HepG2 (cell line): ENCODE results near the gene CAMKK1. TPM values are rescaled to one million over a fixed set of nuclear protein-coding genes. Genes with fewer than 3 reads are reported as not detected.

Experiments used
- ATAC-seq: fragments of 200-7000 bp; cut with Tn5 transposase; 3 replicates; pipeline ENCODE4 v1.9.1; 2020; ENCODE audit warnings: mild to moderate bottlenecking, moderate library complexity
- BruUV-seq: library from RNA; stranded (reverse); fragments of 400-500 nt; replicated peaks from 2 replicates; lab custom pipeline; 2021; lab: Mats Ljungman, UMichigan
- CTCF ChIA-PET: fragments of 300-600 bp; formaldehyde crosslinking; extraction: SDS; loops from one replicate; lab custom pipeline; 2021; ENCODE audit warnings: low total read pairs, inconsistent platforms, low intra/inter-chr PET ratio; lab: Yijun Ruan, JAX
- POLR2A ChIA-PET: fragments of 350-600 bp; sonication (Branson Sonifier 250); formaldehyde crosslinking; loops from one replicate; lab custom pipeline; 2020; ENCODE audit warnings: antibody characterized with exemption, inconsistent platforms; lab: Yijun Ruan, JAX
- DNase-seq: peaks from one replicate; pipeline ENCODE4 v3.0.0-alpha.2; 2015; ENCODE audit warnings: low spot score
- FAIRE-seq: peaks from 3 replicates; lab custom pipeline; 2011; peaks lifted over from hg19 to GRCh38; lab: Jason Lieb, UNC
- H2AFZ ChIP-seq: one replicate; pipeline ENCODE4 v1.6.1; 2011; ENCODE audit warnings: low read length, inconsistent platforms
- H3K27ac ChIP-seq: fragments of 300-600 bp; 3 replicates; pipeline ENCODE4 v1.8.0; 2011; ENCODE audit warnings: mixed run types, mild to moderate bottlenecking, mixed read lengths, low read length, inconsistent platforms; ENCODE audit not compliant: insufficient read depth; ENCODE audit errors: extremely low read length
- H3K27me3 ChIP-seq, 2 experiments: fragments of 200-600 bp in 1 of 2; 2 replicates in 1 of 2; 3 replicates in 1 of 2; pipeline versions ENCODE4 v1.6.0 to v1.8.0; 2011; ENCODE audit warnings: low read length in 2 of 2, mild to moderate bottlenecking in 2 of 2, moderate library complexity in 2 of 2, inconsistent platforms in 1 of 2; ENCODE audit not compliant: insufficient read depth in 2 of 2, control insufficient read depth in 1 of 2
- H3K36me3 ChIP-seq, 2 experiments: fragments of 200-600 bp in 1 of 2; replicated peaks in 1 of 2; 2 replicates in 1 of 2; 3 replicates in 1 of 2; pipeline versions ENCODE4 v1.5.1 to v1.8.0; 2011; ENCODE audit warnings: low read length in 2 of 2, inconsistent platforms in 1 of 2; ENCODE audit not compliant: insufficient read depth in 2 of 2, control insufficient read depth in 1 of 2
- H3K4me1 ChIP-seq: 2 replicates; pipeline ENCODE4 v1.5.1; 2012; ENCODE audit warnings: low read length, inconsistent platforms; ENCODE audit not compliant: insufficient read depth
- H3K4me2 ChIP-seq: 2 replicates; pipeline ENCODE4 v1.6.0; 2011; ENCODE audit warnings: low read depth, low read length, inconsistent platforms
- H3K4me3 ChIP-seq, 3 experiments: fragments of 200-600 bp in 1 of 3; sonication (generic), shearing (Covaris generic) in 1 of 3; replicated peaks in 1 of 3; 2 replicates each; pipeline ENCODE4 v1.5.1; 2011 to 2016; ENCODE audit warnings: low read length in 3 of 3, inconsistent platforms in 2 of 3, low read depth in 2 of 3, mild to moderate bottlenecking in 2 of 3, control low read depth in 1 of 3, mixed read lengths in 1 of 3; ENCODE audit not compliant: insufficient read depth in 1 of 3
- H3K79me2 ChIP-seq: one replicate; pipeline ENCODE4 v1.6.1; 2011; ENCODE audit warnings: low read length, inconsistent platforms; ENCODE audit not compliant: insufficient read depth
- H3K9ac ChIP-seq: 2 replicates; pipeline ENCODE4 v1.6.0; 2011; ENCODE audit warnings: mild to moderate bottlenecking, low read depth, low read length, inconsistent platforms; ENCODE audit not compliant: insufficient read depth
- H3K9me3 ChIP-seq: 2 replicates; pipeline ENCODE4 v1.5.1; 2012; ENCODE audit warnings: mild to moderate bottlenecking, low read length
- H4K20me1 ChIP-seq: 2 replicates; pipeline ENCODE4 v1.6.0; 2011; ENCODE audit warnings: inconsistent platforms, mild to moderate bottlenecking, low read length, moderate library complexity; ENCODE audit not compliant: insufficient read depth
- ISL2 ChIP-seq: sonication (generic); formaldehyde crosslinking; IDR thresholded peaks from 2 replicates; pipeline ENCODE4 v1.5.0; 2020; ENCODE audit warnings: missing genetic modification reagents
- NR2F6 ChIP-seq, 2 experiments: IDR thresholded peaks; 2 replicates each; pipeline ENCODE4 v1.6.1; 2016; ENCODE audit warnings: antibody characterized with exemption in 1 of 2, mild to moderate bottlenecking in 1 of 2
- YEATS4 ChIP-seq: sonication (generic); formaldehyde crosslinking; IDR thresholded peaks from 2 replicates; pipeline ENCODE4 v1.4.0; 2020; ENCODE audit warnings: missing genetic modification reagents, borderline replicate concordance
- WGBS: methylation state at CpG from one replicate; pipeline ENCODE4 v1.1.6; 2017; ENCODE audit warnings: low lambda C conversion rate; 5-methylcytosine and 5-hydroxymethylcytosine counted together
- in situ Hi-C: cut with HindIII; loops from 2 replicates; pipeline ENCODE4 v1.10.0; 2017; ENCODE audit warnings: low pct_unique_long_range_greater_than_20kb; ENCODE audit not compliant: extremely low pct_ligation_motif_present
- intact Hi-C: fragments of 100-400 bp; cut with micrococcal nuclease; formaldehyde crosslinking; loops from one replicate; pipeline ENCODE4 v1.10.0; 2022; ENCODE audit not compliant: unreplicated experiment
- polyA plus RNA-seq, 8 experiments: library from polyadenylated mRNA; depleted of rRNA in 3 of 8; stranded (reverse) in 7 of 8; unstranded in 1 of 8; fragments of >200 nt; fragmentation: Illumina TruSeq in 4 of 8; extraction: Trizol in 4 of 8; gene quantifications; 2 replicates each; pipeline versions ENCODE4 v1.2.1 to v1.2.3, GENCODE V29; 2011 to 2016; ENCODE audit warnings: low read depth in 4 of 8, missing spikeins in 1 of 8, mixed read lengths in 1 of 8; ENCODE audit not compliant: insufficient read depth in 1 of 8
- total RNA-seq, 5 experiments: library from RNA; depleted of rRNA; stranded (reverse); fragments of >200 nt; fragmentation: Illumina TruSeq; extraction: Trizol; gene quantifications; 2 replicates each; pipeline ENCODE4 v1.2.3, GENCODE V29; 2016; ENCODE audit warnings: low read depth in 1 of 5
- TF ChIP-seq, protein P1 (sequence below): sonication (generic); IDR thresholded peaks from 2 replicates; pipeline ENCODE4 v1.6.1; 2016; ENCODE audit warnings: low read depth, borderline replicate concordance
- TF ChIP-seq, protein P2 (sequence below): sonication (generic); formaldehyde crosslinking; IDR thresholded peaks from 2 replicates; pipeline ENCODE4 v1.5.1; 2020; ENCODE audit warnings: mild to moderate bottlenecking, missing genetic modification reagents, moderate library complexity

The CAMKK1 gene
- total and polyA plus RNA-seq, 2 of the 13 experiments (the other 11 are each of a cell fraction or from before 2014, with no cell fraction given): 1.5 to 1.6 TPM

DNA sequence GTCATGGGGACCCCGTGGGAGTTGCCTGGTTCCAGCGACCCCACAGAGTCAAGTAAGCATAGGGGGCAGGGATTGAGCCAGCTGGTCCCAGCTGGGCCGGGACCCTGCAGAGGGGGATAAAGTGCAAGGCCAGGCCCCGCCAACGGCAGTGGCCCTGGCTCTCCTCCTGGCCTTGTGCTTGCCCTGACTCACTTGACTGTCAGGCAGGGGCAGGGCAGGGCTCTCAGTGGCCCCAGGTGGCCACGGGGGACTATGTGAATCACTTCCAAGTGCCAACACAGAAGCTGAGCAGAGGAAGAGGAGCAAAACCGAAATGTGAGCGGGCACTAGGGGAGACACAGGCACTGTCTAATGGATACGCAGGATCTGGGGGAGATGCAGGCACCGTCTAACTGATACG lies 25.2 kb downstream of the CAMKK1 start:
- ChIA-PET CTCF (no interaction called here), POLR2A (no interaction called here)
- Histone ChIP-seq H3K4me2 (no peak overlapping the region), H3K27me3 (no peaks in the 10 kb centered on the region), H3K9me3 (no peaks in the 10 kb centered on the region), H3K27ac (no peak overlapping the region), H3K4me1 (peaks cover 15% of the 10 kb centered on the region), H4K20me1 (no peaks in the 10 kb centered on the region), H2AFZ (no peak overlapping the region), H3K4me3 (no peak overlapping the region), H3K36me3 (peaks cover 0 to 2% of the 10 kb centered on the region in 2 experiments; a peak in 1 of 5 replicates), H3K9ac (no peak overlapping the region), H3K79me2 (no peaks in the 10 kb centered on the region)
- intact Hi-C loops: no loop called here
- TF ChIP-seq ISL2 (CRISPR knock-in tag): no peak
- no peak for TF ChIP-seq NR2F6 (IDR thresholded peaks at IDR 0.05)
- no peak for TF ChIP-seq NR2F6 (CRISPR knock-in tag; IDR thresholded peaks at IDR 0.05)
- TF ChIP-seq, protein P1, sequence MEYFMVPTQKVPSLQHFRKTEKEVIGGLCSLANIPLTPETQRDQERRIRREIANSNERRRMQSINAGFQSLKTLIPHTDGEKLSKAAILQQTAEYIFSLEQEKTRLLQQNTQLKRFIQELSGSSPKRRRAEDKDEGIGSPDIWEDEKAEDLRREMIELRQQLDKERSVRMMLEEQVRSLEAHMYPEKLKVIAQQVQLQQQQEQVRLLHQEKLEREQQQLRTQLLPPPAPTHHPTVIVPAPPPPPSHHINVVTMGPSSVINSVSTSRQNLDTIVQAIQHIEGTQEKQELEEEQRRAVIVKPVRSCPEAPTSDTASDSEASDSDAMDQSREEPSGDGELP: peak; percentile 12; the same call in 1 of the 2 replicates
- TF ChIP-seq, protein P2, sequence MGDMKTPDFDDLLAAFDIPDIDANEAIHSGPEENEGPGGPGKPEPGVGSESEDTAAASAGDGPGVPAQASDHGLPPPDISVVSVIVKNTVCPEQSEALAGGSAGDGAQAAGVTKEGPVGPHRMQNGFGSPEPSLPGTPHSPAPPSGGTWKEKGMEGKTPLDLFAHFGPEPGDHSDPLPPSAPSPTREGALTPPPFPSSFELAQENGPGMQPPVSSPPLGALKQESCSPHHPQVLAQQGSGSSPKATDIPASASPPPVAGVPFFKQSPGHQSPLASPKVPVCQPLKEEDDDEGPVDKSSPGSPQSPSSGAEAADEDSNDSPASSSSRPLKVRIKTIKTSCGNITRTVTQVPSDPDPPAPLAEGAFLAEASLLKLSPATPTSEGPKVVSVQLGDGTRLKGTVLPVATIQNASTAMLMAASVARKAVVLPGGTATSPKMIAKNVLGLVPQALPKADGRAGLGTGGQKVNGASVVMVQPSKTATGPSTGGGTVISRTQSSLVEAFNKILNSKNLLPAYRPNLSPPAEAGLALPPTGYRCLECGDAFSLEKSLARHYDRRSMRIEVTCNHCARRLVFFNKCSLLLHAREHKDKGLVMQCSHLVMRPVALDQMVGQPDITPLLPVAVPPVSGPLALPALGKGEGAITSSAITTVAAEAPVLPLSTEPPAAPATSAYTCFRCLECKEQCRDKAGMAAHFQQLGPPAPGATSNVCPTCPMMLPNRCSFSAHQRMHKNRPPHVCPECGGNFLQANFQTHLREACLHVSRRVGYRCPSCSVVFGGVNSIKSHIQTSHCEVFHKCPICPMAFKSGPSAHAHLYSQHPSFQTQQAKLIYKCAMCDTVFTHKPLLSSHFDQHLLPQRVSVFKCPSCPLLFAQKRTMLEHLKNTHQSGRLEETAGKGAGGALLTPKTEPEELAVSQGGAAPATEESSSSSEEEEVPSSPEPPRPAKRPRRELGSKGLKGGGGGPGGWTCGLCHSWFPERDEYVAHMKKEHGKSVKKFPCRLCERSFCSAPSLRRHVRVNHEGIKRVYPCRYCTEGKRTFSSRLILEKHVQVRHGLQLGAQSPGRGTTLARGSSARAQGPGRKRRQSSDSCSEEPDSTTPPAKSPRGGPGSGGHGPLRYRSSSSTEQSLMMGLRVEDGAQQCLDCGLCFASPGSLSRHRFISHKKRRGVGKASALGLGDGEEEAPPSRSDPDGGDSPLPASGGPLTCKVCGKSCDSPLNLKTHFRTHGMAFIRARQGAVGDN (CRISPR knock-in tag): peak; percentile 19; the same call in 1 of the 2 replicates
- no peak for TF ChIP-seq YEATS4 (CRISPR knock-in tag)
- in situ Hi-C loops: loop anchor here (5.0 kb wide), 1 partner anchor 45 kb away; no protein-coding TSS in a partner anchor
- no peak for DNase-seq
- whole genome bisulfite sequencing: 53% methylated on average over 9 of the region's 11 CpGs
- peak; percentile 68 for ATAC-seq
- no TSS peak for BruUV-seq
- FAIRE-seq: no peak
